HCEC 1CT (cell line): Measurements from ENCODE around the gene DYSF.
"Not testable (repeated sequence)": the region's sequence is repeated elsewhere in the genome, so short reads cannot be mapped to it uniquely, and the experiment has no call there.

Source experiments
- DNase-seq: peaks from one replicate; pipeline ENCODE4 v3.0.0-alpha.2; 2017

DYSF gene

DNA sequence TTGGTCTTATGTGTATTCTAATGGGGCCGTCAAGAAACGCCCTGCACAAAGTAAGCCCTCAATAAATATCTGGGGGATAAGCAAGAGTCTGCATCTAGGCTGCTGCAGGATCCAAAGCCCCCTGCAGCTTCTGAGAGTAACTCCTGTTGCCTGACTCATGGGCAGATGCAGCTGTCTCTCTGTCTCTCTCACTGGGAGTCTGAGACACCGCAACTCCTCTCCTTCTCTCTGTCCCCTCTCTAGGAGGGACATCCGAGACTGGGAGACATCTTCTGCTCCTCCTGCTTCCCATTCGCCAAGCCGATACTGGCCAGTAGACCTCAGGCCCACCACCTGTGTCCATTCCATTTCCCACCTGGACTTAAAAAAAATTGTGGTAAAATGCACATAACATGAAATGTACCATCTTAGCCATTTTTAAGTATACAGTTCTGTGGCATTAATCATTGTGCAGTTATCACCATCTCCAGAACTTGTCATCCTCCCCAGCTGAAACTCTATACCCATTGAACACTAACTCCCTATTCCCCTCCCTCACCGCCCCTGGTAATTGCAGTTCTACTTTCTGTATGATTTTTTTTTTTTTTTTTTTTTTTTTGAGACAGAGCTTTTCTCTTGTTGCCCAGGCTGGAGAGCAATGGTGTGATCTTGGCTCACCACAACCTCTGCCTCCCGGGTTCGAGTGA, 20.1 kb downstream of the DYSF start:
- no peak for DNase-seq

DNA sequence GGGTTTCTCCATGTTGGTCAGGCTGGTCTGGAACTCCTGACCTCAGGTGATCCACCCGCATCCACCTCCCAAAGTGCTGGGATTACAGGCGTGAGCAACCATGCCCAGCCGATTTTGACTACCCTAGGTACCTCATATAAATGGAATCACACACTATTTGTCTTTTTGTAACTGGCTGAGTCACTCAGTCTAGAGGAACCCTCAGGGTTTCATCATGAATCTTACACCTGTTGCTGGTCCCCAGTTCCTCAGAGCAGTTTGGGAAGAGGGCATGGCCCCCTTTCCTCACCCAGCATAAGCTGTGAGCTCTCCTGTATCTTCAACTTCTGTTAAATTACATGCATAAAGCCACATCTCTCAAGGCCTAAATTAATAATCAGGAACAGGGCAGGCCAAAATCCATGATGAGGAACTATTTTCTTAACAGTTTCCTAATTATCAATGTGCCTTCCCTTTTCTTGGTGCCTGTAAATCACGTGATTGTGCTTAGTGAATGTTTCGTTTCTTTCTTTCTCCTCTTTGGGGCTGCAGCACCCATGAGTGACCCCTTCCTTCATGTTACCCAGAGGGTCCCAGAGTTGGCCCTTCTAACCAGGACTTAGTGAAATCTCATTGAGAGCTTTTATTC, 20.9 kb downstream of the DYSF start:
- DNase-seq: no peak

DNA sequence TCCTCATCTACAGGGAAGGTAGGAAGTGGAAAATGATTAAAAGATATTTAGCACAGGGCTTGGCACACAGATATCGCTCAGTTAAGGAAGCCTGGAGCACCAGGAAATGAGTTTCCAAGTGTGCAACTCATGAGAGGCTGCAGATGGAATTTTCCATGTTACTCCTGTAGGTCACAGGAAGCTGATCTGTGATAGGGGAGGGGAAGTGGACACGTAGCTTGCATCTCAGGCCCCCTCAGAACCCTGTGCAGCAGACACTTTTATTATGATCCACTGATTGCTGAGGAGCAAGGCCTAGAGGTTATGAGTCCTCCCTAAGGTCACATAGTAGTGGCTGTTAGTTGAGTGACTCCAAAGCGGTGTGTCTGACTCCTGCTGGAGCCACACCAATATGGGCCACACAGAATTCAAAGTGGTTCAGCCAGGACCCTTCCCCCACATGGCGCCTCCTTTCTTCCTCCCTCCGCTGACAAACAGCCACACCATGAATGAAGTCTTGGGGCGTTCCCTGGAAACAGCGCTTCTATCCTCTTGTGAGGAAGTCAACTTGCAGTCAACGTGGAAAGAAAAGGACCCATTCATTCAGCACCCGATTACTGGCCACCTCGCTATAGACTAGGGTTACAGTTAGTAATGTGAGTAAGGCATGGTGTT, 21.5 kb downstream of the DYSF start:
- DNase-seq: no peak

DNA sequence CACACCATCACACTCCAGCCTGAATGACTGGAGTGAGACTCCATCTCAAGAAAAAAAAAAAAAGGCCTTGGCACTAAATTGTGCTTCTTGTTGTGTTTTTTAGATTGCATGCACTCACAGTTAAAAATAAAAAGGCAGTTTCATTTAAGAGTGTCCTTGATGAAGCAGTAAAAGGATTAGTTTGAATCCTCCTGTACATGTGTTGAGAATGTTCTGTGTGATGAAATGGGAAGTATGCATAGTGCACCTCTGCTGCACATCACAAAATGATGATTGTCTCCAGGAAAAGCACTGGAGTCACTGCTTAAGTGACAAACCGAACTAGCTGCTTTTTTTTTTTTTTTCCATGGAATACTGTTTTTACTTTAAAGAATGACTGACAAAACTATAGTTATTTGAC, 23.1 kb downstream of the DYSF start:
- no peak for DNase-seq

DNA sequence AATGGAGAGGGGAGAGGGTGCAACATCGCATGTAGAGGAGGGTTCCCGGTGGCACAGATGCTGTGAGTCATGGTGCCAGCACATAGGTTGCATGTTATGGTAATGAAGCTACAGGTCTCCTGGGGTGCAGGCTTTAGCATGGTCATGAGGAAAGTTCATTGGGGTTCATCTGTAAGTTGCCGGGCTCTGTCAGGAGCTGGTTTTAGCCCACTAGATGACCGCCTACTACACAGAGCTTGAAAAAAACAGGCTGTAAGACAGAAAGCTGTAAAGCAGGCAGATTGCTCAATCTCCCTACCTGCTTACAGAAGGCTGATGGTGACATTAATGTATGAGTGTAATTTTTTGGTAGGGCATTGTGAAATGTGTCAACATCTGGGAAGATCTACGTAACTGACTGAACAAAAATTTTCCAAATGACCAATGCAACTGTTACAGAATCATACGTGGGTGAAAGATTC, 23.9 kb downstream of the DYSF start:
- DNase-seq: no peak

DNA sequence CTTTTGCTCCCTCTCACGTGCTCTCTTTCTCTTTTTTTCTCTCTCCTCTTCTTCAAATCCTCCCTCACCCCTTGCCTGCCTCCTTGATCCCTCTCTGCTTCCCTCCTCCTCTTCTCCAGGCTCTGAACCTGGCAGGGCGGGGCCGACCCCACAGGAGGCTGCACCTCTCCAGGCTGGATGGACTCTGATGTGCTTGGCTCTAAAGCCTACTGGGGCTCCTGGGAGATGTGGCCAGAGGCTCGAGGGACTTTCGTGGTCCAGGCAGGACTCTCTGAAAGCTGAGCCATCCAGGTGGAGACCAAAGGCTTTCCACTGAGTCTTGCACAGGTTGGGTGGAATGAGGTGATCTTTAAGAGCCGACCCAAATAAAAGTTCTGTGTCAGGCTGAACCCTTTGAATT, 25.4 kb downstream of the DYSF start:
- no peak for DNase-seq

DNA sequence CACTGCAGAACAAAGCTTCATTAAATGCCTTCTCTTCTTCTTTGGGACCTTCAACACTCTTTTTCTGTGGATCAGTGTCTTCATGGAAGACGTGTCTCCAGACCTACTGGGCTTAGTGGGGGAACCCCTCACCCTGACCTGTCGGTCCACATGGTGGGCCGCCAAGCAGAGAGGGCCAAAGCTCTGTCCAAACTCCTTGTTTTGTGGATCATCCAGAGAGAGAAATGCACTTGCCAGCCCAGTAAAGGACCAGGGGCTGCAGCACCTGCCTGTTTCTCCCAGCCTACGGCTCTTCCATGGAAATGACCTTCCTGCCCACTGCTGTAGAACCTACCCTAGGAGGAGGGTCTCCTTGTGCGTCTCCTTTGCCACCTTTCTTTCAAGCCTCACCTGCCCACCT, 25.9 kb downstream of the DYSF start:
- DNase-seq: no peak

DNA sequence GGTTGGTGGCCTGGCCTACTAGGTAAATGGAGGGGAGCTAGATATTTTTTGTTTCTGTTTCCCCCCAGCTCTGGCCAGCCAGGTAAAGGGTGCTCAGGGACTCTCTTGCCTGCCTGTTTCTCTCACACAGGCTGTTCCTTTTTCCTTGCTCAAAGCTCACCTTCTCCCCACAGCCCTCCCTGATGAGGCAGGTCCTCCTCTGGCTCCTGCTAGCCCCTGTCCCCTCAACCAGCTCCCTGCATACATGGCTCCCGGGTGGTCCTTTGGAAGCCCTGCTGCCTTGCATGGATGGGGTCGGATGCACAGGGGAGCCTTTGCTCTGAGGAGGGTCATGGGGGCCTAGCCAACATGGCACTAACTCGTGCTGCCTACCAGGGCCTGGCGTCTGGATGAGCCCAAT, 27.8 kb downstream of the DYSF start:
- DNase-seq: no peak

DNA sequence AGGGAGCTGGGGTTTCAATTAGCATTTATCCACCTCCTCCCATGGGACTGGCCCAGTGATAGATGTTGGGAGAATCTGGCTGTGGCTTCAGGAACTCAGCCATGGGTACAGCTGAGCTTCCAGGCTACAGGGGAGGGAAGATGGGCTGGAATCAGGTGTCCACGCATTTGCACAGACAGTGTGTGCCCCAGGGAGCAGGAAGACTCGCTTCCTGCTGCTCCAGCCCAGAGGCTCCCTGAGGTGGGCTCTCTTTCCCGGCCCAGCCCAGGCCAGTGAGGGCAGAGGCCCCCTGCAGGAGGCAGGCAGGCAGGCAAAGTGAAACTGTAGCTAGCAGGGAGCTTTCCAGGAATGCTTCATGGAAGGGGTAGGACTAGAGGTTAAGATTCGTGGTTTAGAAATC, 28.7 kb downstream of the DYSF start:
- no peak for DNase-seq

DNA sequence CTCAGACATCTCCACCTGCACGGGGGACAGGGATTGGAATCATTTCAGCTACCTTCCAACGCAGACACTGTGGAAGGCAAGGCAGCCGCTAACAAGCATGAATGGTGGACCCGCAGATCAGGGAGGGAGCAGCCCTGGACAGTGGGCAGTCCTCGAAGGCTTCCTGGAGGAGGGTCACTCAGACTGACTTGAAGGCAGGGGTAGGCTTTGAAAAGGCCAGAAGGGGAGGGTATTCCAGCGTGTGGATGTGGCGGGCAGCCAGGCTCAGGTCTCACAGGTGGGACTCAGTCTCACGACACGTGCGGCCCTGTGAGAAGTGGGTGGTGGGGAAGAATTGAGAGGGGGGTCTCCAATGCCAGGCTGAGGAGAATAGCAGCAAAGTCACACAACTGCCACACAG, 29.9 kb downstream of the DYSF start:
- DNase-seq: no peak

DNA sequence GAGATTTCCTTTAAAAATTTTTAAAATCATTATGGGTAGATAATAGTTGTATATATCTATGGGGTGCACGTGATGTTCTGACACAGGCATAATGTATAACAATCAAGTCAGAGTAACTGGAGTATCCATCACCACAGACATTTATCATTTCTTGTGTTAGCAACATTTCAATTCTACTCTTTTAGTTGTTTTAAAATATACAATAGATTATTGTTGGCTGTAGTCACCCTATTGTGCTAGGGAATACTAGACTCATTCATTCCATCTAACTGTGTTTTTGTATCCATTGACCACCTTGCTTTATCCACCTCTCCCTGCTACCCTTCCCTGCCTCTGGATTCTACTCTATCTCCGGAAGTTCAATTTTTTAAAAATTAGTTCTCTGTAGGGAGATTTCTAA, 31.0 kb downstream of the DYSF start:
- no peak for DNase-seq

DNA sequence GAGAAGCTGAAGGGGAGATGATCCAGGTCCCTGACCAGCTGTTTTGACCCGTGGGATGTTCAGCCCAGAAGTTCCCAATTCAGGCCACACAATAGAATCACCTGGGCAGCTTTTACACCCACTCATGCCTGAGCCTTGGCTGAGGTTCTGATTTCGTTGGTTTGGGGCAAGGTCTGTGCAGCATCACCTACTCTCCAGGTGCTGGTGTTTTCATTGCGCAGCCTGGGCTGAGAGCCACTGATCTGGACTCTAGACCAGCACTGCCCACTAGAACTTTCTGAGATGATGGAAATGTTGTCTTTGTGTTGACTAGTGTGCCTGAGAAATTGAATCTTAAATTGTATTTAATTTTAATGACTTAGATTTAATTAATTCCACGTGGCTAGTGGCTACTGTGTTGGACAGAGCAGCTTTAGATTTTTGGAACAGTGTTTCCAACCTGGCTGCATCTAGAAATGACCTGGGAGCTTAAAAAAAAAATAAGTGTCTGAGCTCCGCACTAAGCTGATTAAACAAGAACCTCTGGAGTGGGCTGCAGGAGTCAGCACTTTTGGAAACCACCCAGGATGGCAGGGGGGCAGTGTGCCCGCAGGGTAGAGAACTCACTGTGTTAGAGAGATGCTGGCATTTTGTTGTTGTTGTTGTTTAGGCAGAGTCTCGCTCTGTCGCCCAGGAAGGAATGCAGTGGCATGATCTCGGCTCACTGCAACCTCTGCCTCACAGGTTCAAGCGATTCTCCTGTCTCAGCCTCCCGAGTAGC, 33.7 kb downstream of the DYSF start:
- DNase-seq: no peak

DNA sequence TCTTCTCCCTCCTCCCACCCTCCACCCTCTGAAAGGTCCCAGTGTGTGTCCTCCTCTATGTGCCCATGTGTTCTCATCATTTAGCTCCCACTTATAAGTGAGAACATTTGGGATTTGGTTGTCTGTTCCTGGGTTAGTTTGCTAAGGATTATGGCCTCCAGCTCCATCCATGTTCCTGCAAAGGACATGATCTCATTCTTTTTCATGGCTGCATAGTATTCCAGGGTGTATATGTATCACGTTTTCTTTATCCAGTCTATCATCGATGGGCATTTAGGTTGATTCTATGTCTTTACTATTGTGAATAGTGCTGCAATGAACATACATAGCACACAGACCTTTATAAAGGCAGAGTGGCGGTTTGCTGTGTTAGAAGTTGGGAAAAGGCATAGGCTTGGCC, 38.2 kb downstream of the DYSF start:
- not testable (repeated sequence) for DNase-seq

DNA sequence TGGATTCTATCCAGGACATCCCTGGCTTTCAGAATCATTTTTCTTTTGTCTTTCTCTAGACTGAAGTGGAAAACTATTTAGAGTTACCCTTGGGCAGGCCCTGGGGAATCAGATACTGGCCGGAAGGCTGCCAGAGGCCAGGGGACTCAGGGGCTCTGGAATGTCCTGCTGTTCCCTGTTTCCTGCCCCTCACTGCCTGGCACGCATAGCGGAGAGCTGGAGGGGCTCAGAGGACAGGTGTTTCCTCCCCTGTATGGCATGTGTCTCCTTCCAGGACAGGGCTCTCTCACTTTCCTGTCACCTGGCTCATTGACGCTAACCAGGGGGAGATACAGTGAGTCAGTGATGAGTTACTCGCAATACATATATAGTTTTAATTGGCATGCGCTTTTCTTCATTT, 38.8 kb downstream of the DYSF start:
- DNase-seq: no peak

DNA sequence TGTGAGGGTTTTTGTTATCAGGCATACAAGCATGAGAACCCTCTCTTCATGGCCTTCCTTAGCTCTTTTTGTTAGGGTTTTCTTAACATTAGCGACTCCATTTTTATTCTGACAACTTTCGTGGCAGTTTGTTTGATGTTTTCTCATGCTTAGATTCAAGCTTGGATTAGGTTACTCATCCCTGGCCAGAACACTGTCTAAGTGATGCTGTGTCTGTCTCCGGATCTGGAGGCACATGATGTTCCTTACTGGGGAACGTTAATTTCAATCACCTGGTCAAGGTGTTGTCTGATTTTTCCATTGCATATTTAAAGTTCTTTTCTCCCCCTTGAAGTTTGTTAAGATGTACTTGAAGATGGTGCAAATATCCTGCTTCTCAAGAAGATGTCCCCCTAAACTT, 40.7 kb downstream of the DYSF start:
- no peak for DNase-seq

DNA sequence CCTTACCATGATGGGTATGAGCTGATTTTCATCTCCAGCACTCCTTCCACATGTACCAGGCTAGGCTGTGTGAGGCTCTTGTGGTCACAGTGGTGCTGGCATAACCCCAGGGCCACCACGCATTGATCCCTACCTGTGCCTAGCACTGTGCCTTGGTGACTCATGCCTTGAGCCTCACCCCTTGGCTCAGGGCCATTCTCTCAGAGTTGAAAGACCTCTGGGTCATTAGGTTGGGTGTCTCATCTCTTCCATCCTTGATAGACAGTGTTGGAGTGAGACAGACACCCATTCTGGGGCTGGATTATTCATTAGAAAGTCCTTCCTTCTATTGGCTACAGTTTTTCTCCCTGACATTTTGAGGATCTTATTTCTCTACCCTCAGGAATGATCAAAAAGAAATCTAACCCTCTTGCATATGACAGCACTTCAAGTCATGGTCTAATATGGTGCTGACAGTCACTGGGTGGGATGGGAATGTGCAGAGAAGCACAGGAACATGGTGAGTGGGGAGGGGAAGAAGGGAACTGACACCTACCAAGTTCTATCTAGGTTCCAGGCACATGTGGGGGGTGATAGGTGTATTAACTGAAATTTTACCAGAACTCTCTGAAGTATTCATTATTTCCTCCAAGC, 41.3 kb downstream of the DYSF start:
- no peak for DNase-seq

DNA sequence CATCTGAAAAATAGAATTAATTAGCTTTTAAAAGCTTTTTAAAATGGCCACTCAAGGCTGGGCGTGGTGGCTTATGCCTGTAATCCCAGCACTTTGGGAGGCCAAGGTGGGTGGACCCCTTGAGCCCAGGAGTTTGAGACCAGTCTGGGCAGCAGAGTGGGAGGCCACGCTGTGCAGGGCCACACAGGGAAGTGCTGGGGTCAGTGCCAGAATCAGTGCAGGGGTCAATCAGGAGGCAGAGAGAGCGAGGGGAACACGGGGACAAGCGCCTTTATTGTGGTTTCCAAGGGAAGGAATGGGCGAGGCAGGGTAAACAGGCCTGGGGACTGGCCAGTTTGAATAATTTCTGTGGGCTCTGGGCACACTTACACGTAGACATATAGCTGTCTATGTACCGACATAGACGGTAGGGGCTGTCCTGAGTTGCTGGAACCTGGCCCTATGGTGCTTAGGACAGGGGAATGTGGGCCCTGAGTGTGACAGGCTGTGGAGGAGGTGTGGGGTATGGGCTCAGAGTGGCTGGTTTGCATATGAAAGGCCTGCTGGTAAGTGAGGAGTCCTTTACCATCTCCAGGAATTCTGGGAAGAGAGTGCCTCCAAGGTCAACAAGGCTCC, 42.9 kb downstream of the DYSF start:
- no peak for DNase-seq

DNA sequence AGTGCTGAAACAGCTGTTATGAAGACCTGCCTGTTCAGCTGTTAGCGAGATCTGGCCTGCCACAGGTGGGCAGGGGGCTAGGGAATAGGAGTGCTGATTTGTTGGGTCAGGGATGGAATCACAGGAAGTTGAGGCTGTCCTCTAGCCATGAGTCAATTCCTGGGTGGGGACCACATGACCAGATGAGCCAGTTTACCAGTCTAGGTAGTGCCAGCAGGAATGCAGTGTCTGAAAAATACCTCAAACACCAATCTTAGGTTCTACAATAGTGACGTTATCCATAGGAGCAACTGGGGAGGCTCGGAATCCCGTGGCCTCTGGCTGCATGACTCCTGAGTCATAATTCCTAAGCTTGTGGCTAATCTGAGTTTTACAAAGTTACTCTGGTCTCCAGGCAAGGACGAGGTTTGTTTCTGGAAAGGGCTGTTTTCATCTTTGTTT, 44.9 kb downstream of the DYSF start:
- DNase-seq: peak; percentile 89

DNA sequence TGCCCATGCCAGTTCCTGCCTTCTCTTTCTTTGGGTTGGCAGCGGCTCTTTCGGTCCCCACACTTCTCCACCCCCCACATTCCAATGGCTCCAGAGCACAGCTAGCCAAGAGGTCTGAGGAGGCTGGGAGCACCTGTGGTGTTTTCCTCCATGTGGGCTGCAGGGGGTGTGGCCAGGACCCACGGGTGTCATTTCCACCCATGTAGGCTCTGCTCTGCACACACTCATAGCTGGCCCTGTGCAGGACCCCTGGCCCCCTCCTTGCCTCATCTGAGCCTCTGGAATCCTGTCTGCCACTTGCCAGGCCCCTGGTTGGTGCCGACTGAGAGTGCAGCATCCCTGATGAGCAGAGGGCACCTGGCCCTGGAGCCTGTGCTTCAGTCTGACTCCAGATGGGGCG, 46.3 kb downstream of the DYSF start:
- no peak for DNase-seq

DNA sequence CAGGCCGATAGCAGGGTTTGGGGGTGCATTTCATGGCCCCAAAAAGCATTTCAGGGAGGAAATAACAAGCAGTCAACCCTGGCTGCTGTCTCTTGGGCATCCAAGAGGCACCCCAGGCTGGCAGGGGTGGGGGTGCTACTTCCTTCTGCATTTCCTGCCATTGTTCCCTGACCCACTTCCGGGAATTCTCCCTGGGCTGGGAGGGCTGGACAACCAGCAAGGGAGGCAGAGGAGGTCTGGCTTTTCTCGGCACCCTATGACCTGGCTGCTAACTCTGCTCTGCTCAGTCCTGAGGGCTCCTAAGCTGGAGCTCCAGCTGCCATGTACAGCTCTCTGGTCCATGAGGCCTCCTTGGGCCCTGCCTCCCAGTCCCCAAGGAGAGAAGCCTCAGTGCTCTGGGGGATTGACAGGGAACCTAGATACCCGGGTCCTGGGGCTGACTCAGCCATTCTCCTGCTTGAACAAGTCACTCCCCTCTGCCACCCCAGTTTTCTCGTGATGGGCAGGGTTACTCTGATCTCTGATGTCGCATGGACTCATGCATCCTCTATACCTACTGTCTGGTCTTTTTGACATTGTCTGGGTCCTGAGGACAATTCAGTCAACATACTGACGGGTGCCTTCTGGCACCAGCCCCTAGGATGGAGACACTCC, 47.2 kb downstream of the DYSF start:
- DNase-seq: no peak

DNA sequence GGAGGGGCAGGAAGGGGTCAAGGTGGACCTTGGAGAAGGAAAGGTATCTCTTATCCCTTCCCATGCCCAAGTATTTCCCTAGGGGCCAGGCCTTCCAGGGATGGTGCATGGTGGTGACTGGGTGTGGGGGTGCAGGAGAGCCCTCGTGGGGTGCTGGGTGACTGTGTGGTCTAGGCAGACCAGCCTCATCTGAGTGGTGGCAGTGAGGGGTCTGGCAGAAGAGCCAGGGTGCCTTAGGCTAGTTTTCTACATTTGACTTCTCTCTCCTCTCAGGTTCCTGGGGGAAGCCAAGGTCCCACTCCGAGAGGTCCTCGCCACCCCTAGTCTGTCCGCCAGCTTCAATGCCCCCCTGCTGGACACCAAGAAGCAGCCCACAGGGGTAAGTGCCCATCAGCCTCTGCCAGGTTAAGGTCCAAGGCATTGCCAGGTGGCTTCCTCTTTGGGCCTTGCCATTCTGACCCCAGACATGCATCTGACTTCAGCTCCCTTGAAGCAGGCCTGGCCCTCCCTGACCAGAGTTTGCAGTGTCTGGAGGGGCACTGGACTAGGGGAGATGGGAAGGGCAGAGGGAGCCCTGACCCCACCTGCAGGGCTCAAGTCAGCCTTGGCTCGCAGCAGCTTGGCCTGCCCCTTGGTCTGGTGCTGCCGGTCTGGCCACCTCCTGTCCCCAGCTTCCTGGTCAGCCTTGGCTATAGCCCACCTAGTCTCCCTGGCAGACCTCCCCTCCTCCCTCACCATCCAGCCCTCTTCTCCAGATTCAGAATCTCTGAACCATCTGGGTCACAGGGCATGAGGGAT, 49.8 kb downstream of the DYSF start:
- no peak for DNase-seq
